ENCODE results near the gene SUGCT. TPM values are rescaled to one million over a fixed set of nuclear protein-coding genes. Genes with fewer than 3 reads are reported as not detected.

The SUGCT gene
- total and polyA plus RNA-seq, 9 of the 15 experiments (the other 6 are each of a cell fraction or from before 2014, with no cell fraction given) = 0.58 to 2.5 (median 1.4) TPM

DNA sequence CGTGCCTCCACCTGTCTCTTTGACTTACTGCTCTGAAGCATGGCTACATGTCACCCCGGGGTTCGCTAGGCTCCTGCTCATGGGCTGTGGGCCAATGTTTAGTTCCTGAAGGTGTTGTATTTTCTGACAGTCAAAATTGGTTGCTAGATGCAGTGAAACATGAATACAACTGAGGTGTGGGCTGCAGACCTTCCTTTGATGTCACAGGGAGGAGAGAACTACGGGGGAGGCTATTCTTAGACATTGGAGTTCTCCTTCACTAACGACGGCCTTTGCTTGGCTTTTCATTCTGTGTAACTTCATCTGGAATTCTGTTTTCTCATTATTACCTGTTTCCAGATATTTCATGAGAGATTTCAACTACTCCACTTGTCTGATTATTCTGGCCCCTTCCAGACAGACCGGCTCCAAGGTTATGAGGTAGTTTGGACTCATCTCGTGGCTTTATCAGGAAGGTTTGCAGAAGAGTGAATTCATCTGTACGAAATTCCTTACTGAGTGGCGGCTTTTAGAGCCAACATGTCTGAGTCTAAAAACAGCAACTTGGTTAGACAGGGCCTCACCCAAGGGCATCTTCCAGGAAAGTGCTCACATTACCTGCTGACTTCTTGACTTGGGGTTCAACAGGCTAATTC, 774.7 kb downstream of the SUGCT start:
- POLR2A ChIA-PET = no interaction called here
- Histone ChIP-seq H4K20me1 (replicated peaks; ENCODE audit: control insufficient read depth, insufficient read depth, low read length) (no peaks in the 10 kb centered on the region), H3K9me3 (replicated peaks; ENCODE audit: control insufficient read depth, insufficient read depth, low read depth, low read length) (no peaks in the 10 kb centered on the region), H3K4me3 (no peak overlapping the region), H3K79me2 (ENCODE audit: control insufficient read depth, insufficient read depth, low read length) (no peaks in the 10 kb centered on the region), H3K4me1 (replicated peaks in 1 of 2; ENCODE audit: control insufficient read depth in 2 of 2, insufficient read depth in 2 of 2, low read length in 2 of 2) (no peaks in the 10 kb centered on the region), H2AFZ (ENCODE audit: low read depth, low read length) (no peak overlapping the region), H3K27me3 (ENCODE audit: control insufficient read depth in 2 of 2, insufficient read depth in 2 of 2, low read length in 2 of 2) (no peaks in the 10 kb centered on the region), H3K4me2 (ENCODE audit: insufficient read depth, low read length) (no peak overlapping the region), H3K9me1 (ENCODE audit: control insufficient read depth, insufficient read depth, low read length) (no peaks in the 10 kb centered on the region), H3K27ac (ENCODE audit: extremely low read depth, low read depth, low read length) (no peak overlapping the region), H3K36me3 (ENCODE audit: control insufficient read depth, insufficient read depth, low read length) (no peaks in the 10 kb centered on the region), H3K9ac (ENCODE audit: insufficient read depth in 1 of 2, low read depth in 2 of 2, low read length in 2 of 2) (no peak overlapping the region)
- FAIRE-seq (no peak), ATAC-seq (no peak), DNase-seq (ENCODE audit: extremely low read depth in 1 of 4, low spot score in 3 of 4) (no peak)
- WGBS (ENCODE audit: insufficient coverage, low coverage, missing lambda C conversion rate) = 2% methylated on average over 10 of the region's 10 CpGs
- TF ChIP-seq BRCA1 (IDR thresholded peaks at IDR 0.05) (no peak), BRCA1 (CRISPR knock-in tag; IDR thresholded peaks at IDR 0.05) (no peak), KLF1 (tag; IDR thresholded peaks at IDR 0.05) (no peak), KDM1A (IDR thresholded peaks at IDR 0.05) (no peak), POU5F1 (IDR thresholded peaks at IDR 0.05; ENCODE audit: borderline replicate concordance, low read depth, low read length, partially characterized antibody) (no peak), NR2C2 (CRISPR knock-in tag; IDR thresholded peaks at IDR 0.05) (no peak), NR2C2 (tag; IDR thresholded peaks at IDR 0.05) (no peak), MAFF (IDR thresholded peaks at IDR 0.05; ENCODE audit: low read length) (no peak), SNRNP70 (optimal IDR thresholded peaks at IDR 0.05; ENCODE audit: low read depth, low read length) (no peak), BMI1 (IDR thresholded peaks at IDR 0.05; ENCODE audit: low read length) (no peak), SMARCA5 (IDR thresholded peaks at IDR 0.05) (no peak), CBFB (CRISPR knock-in tag; IDR thresholded peaks at IDR 0.05) (no peak), SPI1 (IDR thresholded peaks at IDR 0.05; ENCODE audit: borderline replicate concordance, low read depth, low read length) (no peak), ZNF165 (CRISPR knock-in tag; IDR thresholded peaks at IDR 0.05; ENCODE audit: borderline replicate concordance) (no peak)
- TF ChIP-seq, protein P1, sequence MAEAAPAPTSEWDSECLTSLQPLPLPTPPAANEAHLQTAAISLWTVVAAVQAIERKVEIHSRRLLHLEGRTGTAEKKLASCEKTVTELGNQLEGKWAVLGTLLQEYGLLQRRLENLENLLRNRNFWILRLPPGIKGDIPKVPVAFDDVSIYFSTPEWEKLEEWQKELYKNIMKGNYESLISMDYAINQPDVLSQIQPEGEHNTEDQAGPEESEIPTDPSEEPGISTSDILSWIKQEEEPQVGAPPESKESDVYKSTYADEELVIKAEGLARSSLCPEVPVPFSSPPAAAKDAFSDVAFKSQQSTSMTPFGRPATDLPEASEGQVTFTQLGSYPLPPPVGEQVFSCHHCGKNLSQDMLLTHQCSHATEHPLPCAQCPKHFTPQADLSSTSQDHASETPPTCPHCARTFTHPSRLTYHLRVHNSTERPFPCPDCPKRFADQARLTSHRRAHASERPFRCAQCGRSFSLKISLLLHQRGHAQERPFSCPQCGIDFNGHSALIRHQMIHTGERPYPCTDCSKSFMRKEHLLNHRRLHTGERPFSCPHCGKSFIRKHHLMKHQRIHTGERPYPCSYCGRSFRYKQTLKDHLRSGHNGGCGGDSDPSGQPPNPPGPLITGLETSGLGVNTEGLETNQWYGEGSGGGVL (CRISPR knock-in tag; IDR thresholded peaks at IDR 0.05) = no peak
- TF ChIP-seq, protein P2, sequence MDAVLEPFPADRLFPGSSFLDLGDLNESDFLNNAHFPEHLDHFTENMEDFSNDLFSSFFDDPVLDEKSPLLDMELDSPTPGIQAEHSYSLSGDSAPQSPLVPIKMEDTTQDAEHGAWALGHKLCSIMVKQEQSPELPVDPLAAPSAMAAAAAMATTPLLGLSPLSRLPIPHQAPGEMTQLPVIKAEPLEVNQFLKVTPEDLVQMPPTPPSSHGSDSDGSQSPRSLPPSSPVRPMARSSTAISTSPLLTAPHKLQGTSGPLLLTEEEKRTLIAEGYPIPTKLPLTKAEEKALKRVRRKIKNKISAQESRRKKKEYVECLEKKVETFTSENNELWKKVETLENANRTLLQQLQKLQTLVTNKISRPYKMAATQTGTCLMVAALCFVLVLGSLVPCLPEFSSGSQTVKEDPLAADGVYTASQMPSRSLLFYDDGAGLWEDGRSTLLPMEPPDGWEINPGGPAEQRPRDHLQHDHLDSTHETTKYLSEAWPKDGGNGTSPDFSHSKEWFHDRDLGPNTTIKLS (IDR thresholded peaks at IDR 0.05; ENCODE audit: borderline replicate concordance, low read depth) = no peak
- TF ChIP-seq, protein P3, sequence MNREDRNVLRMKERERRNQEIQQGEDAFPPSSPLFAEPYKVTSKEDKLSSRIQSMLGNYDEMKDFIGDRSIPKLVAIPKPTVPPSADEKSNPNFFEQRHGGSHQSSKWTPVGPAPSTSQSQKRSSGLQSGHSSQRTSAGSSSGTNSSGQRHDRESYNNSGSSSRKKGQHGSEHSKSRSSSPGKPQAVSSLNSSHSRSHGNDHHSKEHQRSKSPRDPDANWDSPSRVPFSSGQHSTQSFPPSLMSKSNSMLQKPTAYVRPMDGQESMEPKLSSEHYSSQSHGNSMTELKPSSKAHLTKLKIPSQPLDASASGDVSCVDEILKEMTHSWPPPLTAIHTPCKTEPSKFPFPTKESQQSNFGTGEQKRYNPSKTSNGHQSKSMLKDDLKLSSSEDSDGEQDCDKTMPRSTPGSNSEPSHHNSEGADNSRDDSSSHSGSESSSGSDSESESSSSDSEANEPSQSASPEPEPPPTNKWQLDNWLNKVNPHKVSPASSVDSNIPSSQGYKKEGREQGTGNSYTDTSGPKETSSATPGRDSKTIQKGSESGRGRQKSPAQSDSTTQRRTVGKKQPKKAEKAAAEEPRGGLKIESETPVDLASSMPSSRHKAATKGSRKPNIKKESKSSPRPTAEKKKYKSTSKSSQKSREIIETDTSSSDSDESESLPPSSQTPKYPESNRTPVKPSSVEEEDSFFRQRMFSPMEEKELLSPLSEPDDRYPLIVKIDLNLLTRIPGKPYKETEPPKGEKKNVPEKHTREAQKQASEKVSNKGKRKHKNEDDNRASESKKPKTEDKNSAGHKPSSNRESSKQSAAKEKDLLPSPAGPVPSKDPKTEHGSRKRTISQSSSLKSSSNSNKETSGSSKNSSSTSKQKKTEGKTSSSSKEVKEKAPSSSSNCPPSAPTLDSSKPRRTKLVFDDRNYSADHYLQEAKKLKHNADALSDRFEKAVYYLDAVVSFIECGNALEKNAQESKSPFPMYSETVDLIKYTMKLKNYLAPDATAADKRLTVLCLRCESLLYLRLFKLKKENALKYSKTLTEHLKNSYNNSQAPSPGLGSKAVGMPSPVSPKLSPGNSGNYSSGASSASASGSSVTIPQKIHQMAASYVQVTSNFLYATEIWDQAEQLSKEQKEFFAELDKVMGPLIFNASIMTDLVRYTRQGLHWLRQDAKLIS (CRISPR knock-in tag; IDR thresholded peaks at IDR 0.05) = no peak
- intact Hi-C loops (cut with micrococcal nuclease) = no loop called here
- in situ Hi-C loops (cut with MboI) = no loop called here
- CTCF ChIA-PET (ENCODE audit: low intra/inter-chr PET ratio) = no interaction called here
- BruUV-seq (replicated peaks) = no TSS peak

Measured in K562 (cell line).